Uterus (tissue), 4 donors: ENCODE results near the gene LDLRAD1. TPM values are rescaled to one million over a fixed set of nuclear protein-coding genes. Genes with fewer than 3 reads are reported as not detected.
"Not testable (repeated sequence)": the region's sequence is repeated elsewhere in the genome, so short reads cannot be mapped to it uniquely, and the experiment has no call there.

ENCODE experiments used
- DNase-seq, 2 donors: peaks; one replicate each; pipeline ENCODE4 v3.0.0-alpha.2; 2019 to 2020
- H3K27ac ChIP-seq, 2 donors: fragments of 200-600 bp; sonication (generic); 1 replicate in 1 of 2; 2 replicates in 1 of 2; pipeline ENCODE4 v1.5.1; 2016 to 2018
- H3K27me3 ChIP-seq, 2 donors: fragments of 200-600 bp; sonication (generic); one replicate each; pipeline ENCODE4 v1.5.1; 2018 to 2019; ENCODE audit warnings: control low read depth in 1 of 2
- H3K36me3 ChIP-seq, 2 donors: fragments of 200-600 bp; sonication (generic); one replicate each; pipeline ENCODE4 v1.5.1; 2019; ENCODE audit warnings: control low read depth in 1 of 2
- H3K4me1 ChIP-seq, 2 donors: fragments of 200-600 bp; sonication (generic); one replicate each; pipeline ENCODE4 v1.5.1; 2018 to 2019; ENCODE audit warnings: control low read depth in 1 of 2
- H3K4me3 ChIP-seq, 2 donors: fragments of 200-600 bp; sonication (generic); 1 replicate in 1 of 2; 2 replicates in 1 of 2; pipeline ENCODE4 v1.5.1; 2018 to 2019; ENCODE audit warnings: mild to moderate bottlenecking in 1 of 2
- H3K9me3 ChIP-seq, 2 donors: fragments of 200-600 bp; sonication (generic); one replicate each; pipeline ENCODE4 v1.5.1; 2019; ENCODE audit warnings: control low read depth in 1 of 2
- POLR2A ChIP-seq, 2 donors: fragments of 450-650 bp; IDR thresholded peaks; one replicate each; pipeline ENCODE4 v1.6.1; 2016; ENCODE audit warnings: antibody characterized with exemption in 2 of 2, mild to moderate bottlenecking in 1 of 2, moderate library complexity in 1 of 2
- intact Hi-C: fragments of 100-400 bp; cut with DNase I; formaldehyde crosslinking; loops from one replicate; pipeline ENCODE4 v1.15.1; 2023; ENCODE audit warnings: low total_unique reads
- total RNA-seq, 4 donors: library from RNA; depleted of rRNA in 3 of 4; stranded (reverse); fragments of >200 nt in 3 of 4; gene quantifications; one replicate each; pipeline versions ENCODE4 v1.1.0 to v1.2.4, GENCODE V29; 2014 to 2023
- TF ChIP-seq, protein P1 (sequence below), 4 experiments: fragments of 200-600 bp in 2 of 4; fragments of 450-650 bp in 2 of 4; sonication (generic) in 2 of 4; IDR thresholded peaks; one replicate each; pipeline ENCODE4 v1.5.1; 2016 to 2019; ENCODE audit warnings: antibody characterized with exemption in 4 of 4, mild to moderate bottlenecking in 2 of 4, moderate library complexity in 1 of 4
- donor health status: DM: yes; HTN: yes; CAD: no.

The LDLRAD1 gene
- total RNA-seq, 4 donors from 2014 or later = 0.27 to 1.2 TPM; not detected in 2

DNA sequence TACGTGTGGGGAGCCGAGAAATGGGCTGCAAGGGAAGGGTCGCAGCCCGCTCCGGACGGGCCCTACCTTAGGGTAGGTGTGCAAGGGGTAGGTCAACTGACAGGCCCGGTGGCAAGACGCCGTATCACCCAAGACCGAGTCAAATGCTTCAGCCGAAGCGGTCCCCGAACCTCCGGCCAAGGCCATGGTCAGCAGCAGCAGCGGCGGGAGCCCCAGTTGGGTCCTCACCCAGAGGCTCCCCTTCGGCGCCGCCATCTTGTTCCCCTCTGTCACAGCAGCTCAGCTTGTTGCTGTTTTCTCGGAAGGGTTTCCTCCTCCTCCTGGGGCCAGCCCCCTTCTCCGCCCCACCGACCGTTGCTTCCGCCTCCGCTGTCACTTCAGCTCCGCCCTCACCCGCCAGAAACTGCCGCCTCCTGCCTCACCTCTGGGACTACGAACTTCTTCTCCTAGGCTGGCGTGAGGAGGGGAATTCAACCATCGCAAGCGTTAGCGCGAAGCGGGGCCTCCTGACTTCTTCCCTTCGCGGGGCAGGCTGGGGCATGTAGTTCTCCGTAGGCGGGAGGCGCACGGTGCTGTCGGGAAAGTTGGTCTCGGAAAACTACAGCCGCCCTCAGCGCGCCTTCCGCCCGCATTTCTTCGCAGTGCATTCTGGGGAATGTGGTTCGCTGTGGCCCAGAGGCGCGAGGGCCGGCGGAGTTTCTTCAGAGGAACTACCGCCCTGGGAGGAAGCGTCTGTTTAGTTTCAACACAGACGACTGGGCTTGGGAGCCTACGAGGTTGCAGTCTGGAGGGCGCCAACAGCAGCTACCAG lies 35.2 kb upstream of the LDLRAD1 start, which contains the start of the genes TCEANC2 and TMEM59:
Gene TCEANC2 (plus strand): TSS at position 675 of the 811 bp plus-strand sequence. CDS start 815 bp downstream, outside the sequence.
Gene TMEM59 (minus strand): TSS at position 271 of the 811 bp plus-strand sequence. CDS start 16 bp downstream, at position 255.
- peak within 1 kb of the TSS; percentile 90 to 91 for H3K27ac ChIP-seq
- H3K27me3 ChIP-seq = no peaks in the 10 kb centered on the region
- peak; percentile 68 to 77 for TF ChIP-seq POLR2A (IDR thresholded peaks at IDR 0.05)
- TF ChIP-seq, protein P1, sequence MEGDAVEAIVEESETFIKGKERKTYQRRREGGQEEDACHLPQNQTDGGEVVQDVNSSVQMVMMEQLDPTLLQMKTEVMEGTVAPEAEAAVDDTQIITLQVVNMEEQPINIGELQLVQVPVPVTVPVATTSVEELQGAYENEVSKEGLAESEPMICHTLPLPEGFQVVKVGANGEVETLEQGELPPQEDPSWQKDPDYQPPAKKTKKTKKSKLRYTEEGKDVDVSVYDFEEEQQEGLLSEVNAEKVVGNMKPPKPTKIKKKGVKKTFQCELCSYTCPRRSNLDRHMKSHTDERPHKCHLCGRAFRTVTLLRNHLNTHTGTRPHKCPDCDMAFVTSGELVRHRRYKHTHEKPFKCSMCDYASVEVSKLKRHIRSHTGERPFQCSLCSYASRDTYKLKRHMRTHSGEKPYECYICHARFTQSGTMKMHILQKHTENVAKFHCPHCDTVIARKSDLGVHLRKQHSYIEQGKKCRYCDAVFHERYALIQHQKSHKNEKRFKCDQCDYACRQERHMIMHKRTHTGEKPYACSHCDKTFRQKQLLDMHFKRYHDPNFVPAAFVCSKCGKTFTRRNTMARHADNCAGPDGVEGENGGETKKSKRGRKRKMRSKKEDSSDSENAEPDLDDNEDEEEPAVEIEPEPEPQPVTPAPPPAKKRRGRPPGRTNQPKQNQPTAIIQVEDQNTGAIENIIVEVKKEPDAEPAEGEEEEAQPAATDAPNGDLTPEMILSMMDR (IDR thresholded peaks at IDR 0.05) = peak in 2 of 4 experiments; percentile 17 to 20
- H3K36me3 ChIP-seq = no peaks in the 10 kb centered on the region
- intact Hi-C loops = no loop called here
- peaks cover 0 to 4% of the 10 kb centered on the region in 2 donors for H3K4me1 ChIP-seq
- no peaks in the 10 kb centered on the region for H3K9me3 ChIP-seq
- H3K4me3 ChIP-seq = peak within 1 kb of the TSS; percentile 73 to 90
- peak; percentile 97 for DNase-seq

DNA sequence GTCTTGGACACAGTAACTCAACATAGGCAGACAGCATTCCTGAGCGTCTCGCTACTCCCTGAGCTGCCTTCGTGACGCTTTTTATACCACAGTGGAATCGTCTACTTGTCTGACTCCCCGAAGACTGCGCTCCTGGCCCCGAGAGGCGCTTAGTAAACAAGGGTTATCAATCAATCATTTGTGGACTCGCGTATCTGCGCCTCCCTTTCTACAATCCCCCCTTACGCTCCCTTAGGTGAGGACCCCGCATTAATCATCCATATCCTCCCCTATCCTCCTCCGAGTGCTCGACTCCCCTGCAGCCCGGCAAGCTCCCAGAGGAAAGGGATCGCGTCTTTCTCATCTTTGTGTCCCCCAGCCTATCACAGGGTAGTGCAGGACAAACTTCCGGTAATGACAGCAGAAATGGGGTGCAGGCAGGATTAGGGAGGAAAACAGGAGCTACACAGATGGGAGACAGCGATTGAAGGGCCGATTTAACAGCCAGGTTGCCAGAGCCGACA lies 34.5 kb upstream of the LDLRAD1 start:
- DNase-seq = peak; percentile 19 to 20
- Histone ChIP-seq H3K27ac (peak overlapping the region; percentile 90 to 91), H3K27me3 (no peaks in the 10 kb centered on the region), H3K36me3 (no peaks in the 10 kb centered on the region), H3K4me3 (peak overlapping the region; percentile 73 to 90), H3K9me3 (no peaks in the 10 kb centered on the region), H3K4me1 (peaks cover 0 to 4% of the 10 kb centered on the region in 2 donors)
- TF ChIP-seq POLR2A (IDR thresholded peaks at IDR 0.05) = no peak
- TF ChIP-seq, protein P1 (IDR thresholded peaks at IDR 0.05) = no peak
- intact Hi-C loops = no loop called here

DNA sequence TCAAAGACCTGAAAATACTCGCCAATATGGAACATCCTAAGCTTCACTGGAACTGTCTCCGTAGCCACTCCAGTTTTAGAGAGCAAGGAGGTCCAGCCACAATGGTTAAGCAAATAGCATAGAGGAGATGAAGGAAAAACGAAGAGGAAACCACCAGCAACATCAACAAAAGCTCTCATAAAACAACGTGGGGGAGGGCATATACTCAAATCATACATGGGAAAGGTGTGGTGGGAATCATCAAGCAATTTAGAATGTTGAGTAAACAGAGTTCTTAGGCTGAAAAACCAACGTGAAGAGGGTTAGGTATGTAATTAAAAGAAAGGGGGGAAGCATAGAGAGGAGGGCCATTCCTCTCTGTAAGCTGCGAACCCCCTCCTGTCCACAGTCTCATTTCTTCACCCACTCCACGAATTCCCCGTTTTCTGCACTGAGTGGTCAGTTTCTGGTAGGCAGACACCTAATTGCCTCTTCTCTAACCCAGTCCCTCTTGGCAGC lies 34.0 kb upstream of the LDLRAD1 start:
- H3K4me3 ChIP-seq = peak overlapping the region; percentile 73 to 90
- peaks cover 0 to 4% of the 10 kb centered on the region in 2 donors for H3K4me1 ChIP-seq
- no peaks in the 10 kb centered on the region for H3K27me3 ChIP-seq
- peak overlapping the region; percentile 90 to 91 for H3K27ac ChIP-seq
- TF ChIP-seq POLR2A (IDR thresholded peaks at IDR 0.05) = no peak
- TF ChIP-seq, protein P1 (IDR thresholded peaks at IDR 0.05) = no peak
- intact Hi-C loops = no loop called here
- no peaks in the 10 kb centered on the region for H3K36me3 ChIP-seq
- H3K9me3 ChIP-seq = no peaks in the 10 kb centered on the region
- no peak for DNase-seq

DNA sequence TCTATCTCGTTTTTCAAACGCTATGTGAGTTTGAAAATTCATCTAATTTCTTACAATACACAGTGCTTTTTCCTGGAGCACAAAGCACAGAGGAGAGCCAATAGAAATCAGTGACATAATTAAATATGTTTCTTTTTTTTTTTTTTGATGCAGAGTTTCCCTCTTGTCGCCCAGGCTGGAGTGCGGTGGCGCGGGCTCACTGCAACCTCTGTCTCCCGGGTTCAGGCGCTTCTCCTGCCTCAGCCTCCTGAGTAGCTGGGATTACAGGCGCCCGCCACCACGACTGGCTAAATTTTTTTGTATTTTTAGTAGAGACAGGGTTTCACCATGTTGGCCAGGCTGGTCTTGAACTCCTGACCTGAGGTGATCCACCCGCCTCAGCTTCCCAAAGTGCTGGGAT lies 32.4 kb upstream of the LDLRAD1 start:
- H3K4me1 ChIP-seq, H3K27me3 ChIP-seq, intact Hi-C loops: not testable (repeated sequence)

DNA sequence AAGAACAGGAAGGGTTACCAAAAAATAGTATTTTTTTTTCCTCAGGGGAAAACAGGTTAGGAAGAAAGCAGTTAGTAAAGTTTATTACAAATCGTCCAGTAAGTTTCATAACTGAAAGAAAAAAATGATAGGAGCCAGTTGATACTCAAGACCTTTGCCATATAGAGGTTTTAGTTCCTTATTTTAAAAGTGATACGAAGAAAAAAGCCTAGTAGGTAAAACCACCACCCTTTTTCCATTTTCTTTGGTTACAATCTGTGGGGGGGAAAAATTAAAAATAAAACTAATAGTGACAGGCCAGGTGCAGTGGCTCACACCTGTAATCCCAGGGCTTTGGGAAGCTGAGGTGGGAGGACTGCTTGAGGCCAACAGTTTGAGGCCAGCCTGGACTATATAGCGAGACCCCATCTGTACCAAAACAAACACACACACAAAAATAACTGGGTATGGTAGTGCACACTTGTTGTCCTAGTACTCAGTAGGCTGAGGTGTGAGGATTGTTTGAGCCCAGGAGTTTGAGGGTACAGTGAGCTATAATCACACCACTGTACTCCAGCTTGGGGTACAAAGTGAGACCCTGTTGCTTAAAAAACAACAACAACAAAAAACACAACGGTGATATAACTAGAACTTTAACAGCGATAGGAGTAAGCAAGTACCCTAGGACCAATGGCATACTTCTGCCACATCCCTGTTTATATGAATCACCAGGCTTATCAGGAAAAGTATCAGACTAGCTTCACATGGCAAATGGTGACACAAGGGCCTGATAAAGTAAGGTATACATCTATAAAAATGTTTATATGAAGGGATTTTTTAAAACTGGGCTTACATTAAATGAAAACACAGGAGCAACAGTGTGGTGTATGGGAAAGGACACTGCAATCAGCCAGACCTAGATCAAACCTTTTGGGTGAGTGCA lies 29.7 kb upstream of the LDLRAD1 start:
- no peak for TF ChIP-seq POLR2A (IDR thresholded peaks at IDR 0.05)
- TF ChIP-seq, protein P1 (IDR thresholded peaks at IDR 0.05) = no peak
- Histone ChIP-seq H3K9me3 (no peaks in the 10 kb centered on the region), H3K4me1 (peaks cover 0 to 4% of the 10 kb centered on the region in 2 donors), H3K27ac (no peak overlapping the region), H3K36me3 (no peaks in the 10 kb centered on the region), H3K27me3 (no peaks in the 10 kb centered on the region), H3K4me3 (no peak overlapping the region)
- no peak for DNase-seq
- intact Hi-C loops = no loop called here

More for the DNA sequence above, 32.4 kb upstream of the LDLRAD1 start:
- not testable (repeated sequence) for H3K9me3 ChIP-seq, H3K36me3 ChIP-seq, H3K4me3 ChIP-seq, DNase-seq, H3K27ac ChIP-seq
